Left renal cortex interstitium (tissue), 4 donors: Measurements from ENCODE around the gene HERC2. TPM values are rescaled to one million over a fixed set of nuclear protein-coding genes. Genes with fewer than 3 reads are reported as not detected.

Experiments
- DNase-seq, 4 donors: peaks; one replicate each; pipeline ENCODE4 v3.0.0-alpha.2; 2013; ENCODE audit warnings: low read depth in 4 of 4, low spot score in 2 of 4, missing footprints in 1 of 4
- polyA plus RNA-seq, 4 donors: library from polyadenylated mRNA; unstranded; fragments of 120-200 nt; gene quantifications; one replicate each; pipeline ENCODE4 v1.2.1, GENCODE V29; 2013; ENCODE audit not compliant: insufficient read length in 4 of 4

Gene HERC2
- polyA plus RNA-seq, 4 donors, result 38.4 to 63.9 (median 50.0) TPM

GRCh38 chr15:28099555-28100140, 222.3 kb downstream of the HERC2 start:
- no peak for DNase-seq

GRCh38 chr15:28098766-28099554, 223.0 kb downstream of the HERC2 start, which contains the start of gene OCA2:
Gene OCA2, minus strand, starts transcription at chr15:28099315. Its CDS starts 17,441 bp downstream, at chr15:28081874.
- no peak for DNase-seq

GRCh38 chr15:28098360-28098765, 223.6 kb downstream of the HERC2 start:
- no peak for DNase-seq

- no peak for DNase-seq
These were observed 224.2 kb downstream of the HERC2 start for GRCh38 chr15:28097656-28098359.

GRCh38 chr15:28096670-28097431, 225.1 kb downstream of the HERC2 start:
- no peak for DNase-seq

GRCh38 chr15:28096411-28096669, 225.6 kb downstream of the HERC2 start:
- DNase-seq, result no peak

- no peak for DNase-seq
These were observed 227.1 kb downstream of the HERC2 start for GRCh38 chr15:28094732-28095521.

GRCh38 chr15:28093752-28094535, 228.0 kb downstream of the HERC2 start:
- no peak for DNase-seq

GRCh38 chr15:28091313-28091712, 230.7 kb downstream of the HERC2 start:
- no peak for DNase-seq

- DNase-seq, result no peak
These were observed 235.7 kb downstream of the HERC2 start for GRCh38 chr15:28086175-28086703.

GRCh38 chr15:28085489-28086174, 236.3 kb downstream of the HERC2 start:
- no peak for DNase-seq

- no peak for DNase-seq
These were observed 237.4 kb downstream of the HERC2 start for GRCh38 chr15:28084547-28084946.

- DNase-seq, result no peak
These were observed 238.9 kb downstream of the HERC2 start for GRCh38 chr15:28082891-28083684.

GRCh38 chr15:28081594-28081993, 240.4 kb downstream of the HERC2 start:
- no peak for DNase-seq

GRCh38 chr15:28080386-28080785, 241.6 kb downstream of the HERC2 start:
- DNase-seq, result no peak

GRCh38 chr15:28079313-28079969, 242.5 kb downstream of the HERC2 start:
- no peak for DNase-seq

- DNase-seq, result no peak
These were observed 243.7 kb downstream of the HERC2 start for GRCh38 chr15:28078191-28078719.
